Gastrocnemius medialis (tissue), 4 donors: ENCODE measurements around the gene WSCD1. TPM values are rescaled to one million over a fixed set of nuclear protein-coding genes. Genes with fewer than 3 reads are reported as not detected.

Source experiments
- ATAC-seq, 2 donors: fragments of 150-250 bp; one replicate each; pipeline ENCODE4 v1.9.1; 2016
- DNase-seq, 2 donors: peaks; one replicate each; pipeline ENCODE4 v3.0.0-alpha.2; 2019
- H3K27ac ChIP-seq, 4 donors: fragments of 200-600 bp; sonication (generic); 1 replicate in 1 of 4; 2 replicates in 3 of 4; pipeline ENCODE4 v1.5.1; 2016 to 2018; ENCODE audit warnings: mild to moderate bottlenecking in 2 of 4, moderate library complexity in 1 of 4
- H3K27me3 ChIP-seq, 3 donors: fragments of 200-600 bp; sonication (generic) in 2 of 3; 1 replicate in 1 of 3; 2 replicates in 2 of 3; pipeline versions ENCODE4 v1.5.1 to v1.6.0; 2016 to 2019; ENCODE audit warnings: mild to moderate bottlenecking in 1 of 3, moderate library complexity in 1 of 3
- H3K36me3 ChIP-seq, 2 donors: fragments of 200-600 bp; sonication (generic) in 1 of 2; one replicate each; pipeline ENCODE4 v1.5.1; 2017 to 2018
- H3K4me1 ChIP-seq, 2 donors: fragments of 200-600 bp; sonication (generic) in 1 of 2; one replicate each; pipeline ENCODE4 v1.5.1; 2016 to 2017; ENCODE audit warnings: mild to moderate bottlenecking in 2 of 2
- H3K4me3 ChIP-seq, 4 donors: fragments of 200-600 bp; sonication (generic) in 3 of 4; 1 replicate in 1 of 4; 2 replicates in 3 of 4; pipeline ENCODE4 v1.5.1; 2016 to 2019; ENCODE audit warnings: mild to moderate bottlenecking in 2 of 4
- H3K9me3 ChIP-seq, 3 donors: fragments of 200-600 bp; sonication (generic) in 2 of 3; 1 replicate in 1 of 3; 2 replicates in 2 of 3; pipeline ENCODE4 v1.5.1; 2016 to 2019
- CTCF ChIP-seq, 5 experiments: fragments of 450-650 bp in 3 of 5; fragments of 200-600 bp in 2 of 5; sonication (generic) in 2 of 5; IDR thresholded peaks in 4 of 5; conservative IDR thresholded peaks in 1 of 5; 1 replicate in 4 of 5; 2 replicates in 1 of 5; pipeline ENCODE4 v1.5.1; 2016 to 2019; ENCODE audit warnings: antibody characterized with exemption in 5 of 5, mild to moderate bottlenecking in 3 of 5, moderate library complexity in 3 of 5
- POLR2A ChIP-seq, 2 donors: fragments of 450-650 bp; IDR thresholded peaks; one replicate each; pipeline ENCODE4 v1.6.1; 2017; ENCODE audit warnings: antibody characterized with exemption in 2 of 2, mild to moderate bottlenecking in 2 of 2, moderate library complexity in 2 of 2
- in situ Hi-C, 4 donors: fragments of 200-750 bp; cut with MboI; loops; one replicate each; pipeline versions ENCODE4 v1.15.0 to v1.8.0; 2017; ENCODE audit warnings: low sequenced_read_pairs in 4 of 4
- intact Hi-C: fragments of 100-400 bp; cut with DNase I; formaldehyde crosslinking; loops from one replicate; pipeline ENCODE4 v1.15.1; 2023; ENCODE audit warnings: low total_unique reads
- total RNA-seq, 4 donors: library from RNA; depleted of rRNA; stranded (reverse); fragments of >200 nt; gene quantifications; one replicate each; pipeline versions ENCODE4 v1.1.0 to v1.2.3, GENCODE V29; 2016

The WSCD1 gene
- total RNA-seq, 4 donors from 2014 or later: 2.7 to 15.3 (median 5.9) TPM

DNA sequence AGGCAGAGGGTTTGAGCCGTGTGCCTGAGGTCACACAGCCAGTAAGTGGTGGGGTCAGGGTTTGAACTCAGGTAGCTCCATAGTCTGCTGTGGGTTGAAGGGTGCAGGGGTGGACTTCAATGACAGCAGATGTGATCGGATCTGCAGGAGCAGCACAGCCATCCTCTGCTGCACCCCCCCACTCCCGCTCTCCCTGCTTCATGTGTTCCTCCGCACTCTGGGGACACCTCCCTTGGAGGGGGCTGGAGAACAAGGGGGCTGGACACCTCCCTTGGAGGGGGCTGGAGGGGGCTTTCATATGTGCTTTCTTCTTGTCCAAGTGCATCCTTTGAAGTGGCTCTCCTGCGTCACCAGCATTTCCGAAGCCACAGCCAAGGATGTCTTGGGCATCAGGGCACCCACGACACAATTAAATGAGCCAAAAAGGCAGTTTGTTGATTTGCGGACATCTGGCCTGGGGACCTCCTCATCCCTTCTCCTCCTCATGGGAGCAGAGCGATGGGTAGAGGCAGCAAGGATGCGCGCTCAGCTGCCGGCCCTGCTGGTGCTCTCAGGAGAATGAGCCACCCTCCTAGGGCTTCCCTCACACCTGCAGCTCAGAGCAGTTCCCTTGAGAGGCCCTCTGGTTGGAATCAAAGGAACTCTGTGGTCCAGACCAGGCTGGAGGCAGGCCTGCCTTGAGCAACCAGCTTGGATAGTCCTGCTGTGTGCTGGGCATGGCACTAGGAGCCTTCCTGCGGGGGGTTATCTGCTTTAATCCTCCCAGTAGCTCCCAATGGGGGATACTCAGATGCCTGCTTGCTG, 26.2 kb downstream of the WSCD1 start:
- DNase-seq (no peak), ATAC-seq (no peak)
- Histone ChIP-seq H3K9me3 (no peaks in the 10 kb centered on the region), H3K4me1 (peaks cover 47 to 48% of the 10 kb centered on the region in 2 donors), H3K27me3 (no peaks in the 10 kb centered on the region), H3K27ac (peak overlapping the region in 1 of 4 donors; percentile 33), H3K4me3 (no peak overlapping the region), H3K36me3 (no peaks in the 10 kb centered on the region)
- TF ChIP-seq CTCF (IDR thresholded peaks at IDR 0.05 in 4 of 5, conservative IDR thresholded peaks at IDR 0.05 in 1 of 5) (no peak), POLR2A (IDR thresholded peaks at IDR 0.05) (no peak)
- intact Hi-C loops (no loop called here), in situ Hi-C loops (no loop called here)

GRCh38 chr17:6097005-6097279, 26.8 kb downstream of the WSCD1 start:
- Histone ChIP-seq H3K36me3 (no peaks in the 10 kb centered on the region), H3K9me3 (no peaks in the 10 kb centered on the region), H3K27ac (peak overlapping the region in 1 of 4 donors; percentile 33), H3K27me3 (no peaks in the 10 kb centered on the region), H3K4me3 (no peak overlapping the region), H3K4me1 (peaks cover 43 to 45% of the 10 kb centered on the region in 2 donors)
- TF ChIP-seq CTCF (IDR thresholded peaks at IDR 0.05 in 4 of 5, conservative IDR thresholded peaks at IDR 0.05 in 1 of 5): no peak
- TF ChIP-seq POLR2A (IDR thresholded peaks at IDR 0.05): no peak
- intact Hi-C loops: no loop called here
- no peak for ATAC-seq
- no peak for DNase-seq
- in situ Hi-C loops: no loop called here

GRCh38 chr17:6098050-6098822, 28.1 kb downstream of the WSCD1 start:
- intact Hi-C loops: loop anchor here (2.0 kb wide), 1 partner anchor 27 kb away; the partner anchor contains the start of gene WSCD1
- in situ Hi-C loops: no loop called here
- TF ChIP-seq CTCF (IDR thresholded peaks at IDR 0.05 in 4 of 5, conservative IDR thresholded peaks at IDR 0.05 in 1 of 5) (no peak), POLR2A (IDR thresholded peaks at IDR 0.05) (no peak)
- H3K9me3 ChIP-seq: no peaks in the 10 kb centered on the region
- no peaks in the 10 kb centered on the region for H3K36me3 ChIP-seq
- H3K27me3 ChIP-seq: no peaks in the 10 kb centered on the region
- DNase-seq (peak; percentile 61 to 73), ATAC-seq (peak; percentile 92 to 96)
- H3K27ac ChIP-seq: peak overlapping the region; percentile 69 to 79 (median 78)
- peaks cover 32 to 52% of the 10 kb centered on the region in 2 donors for H3K4me1 ChIP-seq
- H3K4me3 ChIP-seq: no peak overlapping the region

DNA sequence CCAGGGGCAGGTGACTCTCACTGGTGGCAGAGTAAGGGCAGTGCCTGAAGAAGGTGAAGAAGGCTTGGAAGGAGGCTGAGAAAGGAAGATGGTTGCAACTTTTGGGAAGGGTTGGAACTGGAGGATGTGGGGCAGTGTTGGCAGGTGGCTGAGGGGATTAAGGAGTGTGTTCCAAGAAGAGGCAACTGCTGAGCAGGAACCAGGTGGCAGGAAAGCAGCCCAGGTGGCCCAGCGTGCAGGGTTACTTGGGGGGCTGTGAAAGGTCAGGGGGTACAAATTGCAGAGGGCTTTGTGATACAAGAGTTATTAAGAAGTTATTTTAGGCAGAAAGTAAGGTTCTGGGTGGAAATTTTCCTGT, 28.6 kb downstream of the WSCD1 start:
- Histone ChIP-seq H3K4me3 (no peak overlapping the region), H3K27ac (peak overlapping the region; percentile 69 to 79 (median 78)), H3K36me3 (no peaks in the 10 kb centered on the region), H3K9me3 (no peaks in the 10 kb centered on the region), H3K4me1 (peaks cover 26 to 49% of the 10 kb centered on the region in 2 donors), H3K27me3 (no peaks in the 10 kb centered on the region)
- TF ChIP-seq CTCF (IDR thresholded peaks at IDR 0.05 in 4 of 5, conservative IDR thresholded peaks at IDR 0.05 in 1 of 5) (no peak), POLR2A (IDR thresholded peaks at IDR 0.05) (no peak)
- in situ Hi-C loops (no loop called here), intact Hi-C loops (loop anchor here (2.0 kb wide), 1 partner anchor 28 kb away; the partner anchor contains the start of gene WSCD1)
- ATAC-seq (peak in 1 of 2 donors; percentile 28), DNase-seq (no peak)
